HepG2 (cell line): Measurements from ENCODE around the gene ZNF212. TPM values are rescaled to one million over a fixed set of nuclear protein-coding genes. Genes with fewer than 3 reads are reported as not detected.

Source experiments
- ATAC-seq: fragments of 200-7000 bp; cut with Tn5 transposase; 3 replicates; pipeline ENCODE4 v1.9.1; 2020; ENCODE audit warnings: mild to moderate bottlenecking, moderate library complexity
- BruUV-seq: library from RNA; stranded (reverse); fragments of 400-500 nt; replicated peaks from 2 replicates; lab custom pipeline; 2021; lab: Mats Ljungman, UMichigan
- CTCF ChIA-PET: fragments of 300-600 bp; formaldehyde crosslinking; extraction: SDS; loops from one replicate; lab custom pipeline; 2021; ENCODE audit warnings: low total read pairs, inconsistent platforms, low intra/inter-chr PET ratio; lab: Yijun Ruan, JAX
- POLR2A ChIA-PET: fragments of 350-600 bp; sonication (Branson Sonifier 250); formaldehyde crosslinking; loops from one replicate; lab custom pipeline; 2020; ENCODE audit warnings: antibody characterized with exemption, inconsistent platforms; lab: Yijun Ruan, JAX
- DNase-seq: peaks from one replicate; pipeline ENCODE4 v3.0.0-alpha.2; 2015; ENCODE audit warnings: low spot score
- FAIRE-seq: peaks from 3 replicates; lab custom pipeline; 2011; peaks lifted over from hg19 to GRCh38; lab: Jason Lieb, UNC
- H2AFZ ChIP-seq: one replicate; pipeline ENCODE4 v1.6.1; 2011; ENCODE audit warnings: low read length, inconsistent platforms
- H3K27ac ChIP-seq: fragments of 300-600 bp; 3 replicates; pipeline ENCODE4 v1.8.0; 2011; ENCODE audit warnings: mixed run types, mild to moderate bottlenecking, mixed read lengths, low read length, inconsistent platforms; ENCODE audit not compliant: insufficient read depth; ENCODE audit errors: extremely low read length
- H3K27me3 ChIP-seq, 2 experiments: fragments of 200-600 bp in 1 of 2; 2 replicates in 1 of 2; 3 replicates in 1 of 2; pipeline versions ENCODE4 v1.6.0 to v1.8.0; 2011; ENCODE audit warnings: low read length in 2 of 2, mild to moderate bottlenecking in 2 of 2, moderate library complexity in 2 of 2, inconsistent platforms in 1 of 2; ENCODE audit not compliant: insufficient read depth in 2 of 2, control insufficient read depth in 1 of 2
- H3K36me3 ChIP-seq, 2 experiments: fragments of 200-600 bp in 1 of 2; replicated peaks in 1 of 2; 2 replicates in 1 of 2; 3 replicates in 1 of 2; pipeline versions ENCODE4 v1.5.1 to v1.8.0; 2011; ENCODE audit warnings: low read length in 2 of 2, inconsistent platforms in 1 of 2; ENCODE audit not compliant: insufficient read depth in 2 of 2, control insufficient read depth in 1 of 2
- H3K4me1 ChIP-seq: 2 replicates; pipeline ENCODE4 v1.5.1; 2012; ENCODE audit warnings: low read length, inconsistent platforms; ENCODE audit not compliant: insufficient read depth
- H3K4me2 ChIP-seq: 2 replicates; pipeline ENCODE4 v1.6.0; 2011; ENCODE audit warnings: low read depth, low read length, inconsistent platforms
- H3K4me3 ChIP-seq, 3 experiments: fragments of 200-600 bp in 1 of 3; sonication (generic), shearing (Covaris generic) in 1 of 3; replicated peaks in 1 of 3; 2 replicates each; pipeline ENCODE4 v1.5.1; 2011 to 2016; ENCODE audit warnings: low read length in 3 of 3, inconsistent platforms in 2 of 3, low read depth in 2 of 3, mild to moderate bottlenecking in 2 of 3, control low read depth in 1 of 3, mixed read lengths in 1 of 3; ENCODE audit not compliant: insufficient read depth in 1 of 3
- H3K79me2 ChIP-seq: one replicate; pipeline ENCODE4 v1.6.1; 2011; ENCODE audit warnings: low read length, inconsistent platforms; ENCODE audit not compliant: insufficient read depth
- H3K9ac ChIP-seq: 2 replicates; pipeline ENCODE4 v1.6.0; 2011; ENCODE audit warnings: mild to moderate bottlenecking, low read depth, low read length, inconsistent platforms; ENCODE audit not compliant: insufficient read depth
- H3K9me3 ChIP-seq: 2 replicates; pipeline ENCODE4 v1.5.1; 2012; ENCODE audit warnings: mild to moderate bottlenecking, low read length
- H4K20me1 ChIP-seq: 2 replicates; pipeline ENCODE4 v1.6.0; 2011; ENCODE audit warnings: inconsistent platforms, mild to moderate bottlenecking, low read length, moderate library complexity; ENCODE audit not compliant: insufficient read depth
- RBFOX2 ChIP-seq: fragments of 200-400 bp; formaldehyde crosslinking; IDR thresholded peaks from 2 replicates; pipeline ENCODE4 v1.6.1; 2017; ENCODE audit warnings: low read depth, mild to moderate bottlenecking, low read length
- ZBTB7A ChIP-seq: sonication (generic); formaldehyde crosslinking; IDR thresholded peaks from 2 replicates; pipeline ENCODE4 v1.8.0; 2022; ENCODE audit warnings: mild to moderate bottlenecking, missing genetic modification reagents
- ZNF234 ChIP-seq: sonication (generic); formaldehyde crosslinking; conservative IDR thresholded peaks from 2 replicates; pipeline ENCODE4 v1.5.1; 2020; ENCODE audit warnings: mild to moderate bottlenecking, missing genetic modification reagents
- ZNF354B ChIP-seq: sonication (generic); formaldehyde crosslinking; IDR thresholded peaks from 2 replicates; pipeline ENCODE4 v1.8.0; 2022; ENCODE audit warnings: mild to moderate bottlenecking, missing genetic modification reagents
- ZNF441 ChIP-seq: sonication (generic); formaldehyde crosslinking; IDR thresholded peaks from 2 replicates; pipeline ENCODE4 v1.7.0; 2021; ENCODE audit warnings: missing genetic modification reagents, borderline replicate concordance
- WGBS: methylation state at CpG from one replicate; pipeline ENCODE4 v1.1.6; 2017; ENCODE audit warnings: low lambda C conversion rate; 5-methylcytosine and 5-hydroxymethylcytosine counted together
- in situ Hi-C: cut with HindIII; loops from 2 replicates; pipeline ENCODE4 v1.10.0; 2017; ENCODE audit warnings: low pct_unique_long_range_greater_than_20kb; ENCODE audit not compliant: extremely low pct_ligation_motif_present
- intact Hi-C: fragments of 100-400 bp; cut with micrococcal nuclease; formaldehyde crosslinking; loops from one replicate; pipeline ENCODE4 v1.10.0; 2022; ENCODE audit not compliant: unreplicated experiment
- polyA plus RNA-seq, 8 experiments: library from polyadenylated mRNA; depleted of rRNA in 3 of 8; stranded (reverse) in 7 of 8; unstranded in 1 of 8; fragments of >200 nt; fragmentation: Illumina TruSeq in 4 of 8; extraction: Trizol in 4 of 8; gene quantifications; 2 replicates each; pipeline versions ENCODE4 v1.2.1 to v1.2.3, GENCODE V29; 2011 to 2016; ENCODE audit warnings: low read depth in 4 of 8, missing spikeins in 1 of 8, mixed read lengths in 1 of 8; ENCODE audit not compliant: insufficient read depth in 1 of 8
- total RNA-seq, 5 experiments: library from RNA; depleted of rRNA; stranded (reverse); fragments of >200 nt; fragmentation: Illumina TruSeq; extraction: Trizol; gene quantifications; 2 replicates each; pipeline ENCODE4 v1.2.3, GENCODE V29; 2016; ENCODE audit warnings: low read depth in 1 of 5

ZNF212 gene
- total and polyA plus RNA-seq, 2 of the 13 experiments (the other 11 are each of a cell fraction or from before 2014, with no cell fraction given), result 2.6 to 3.8 TPM

DNA sequence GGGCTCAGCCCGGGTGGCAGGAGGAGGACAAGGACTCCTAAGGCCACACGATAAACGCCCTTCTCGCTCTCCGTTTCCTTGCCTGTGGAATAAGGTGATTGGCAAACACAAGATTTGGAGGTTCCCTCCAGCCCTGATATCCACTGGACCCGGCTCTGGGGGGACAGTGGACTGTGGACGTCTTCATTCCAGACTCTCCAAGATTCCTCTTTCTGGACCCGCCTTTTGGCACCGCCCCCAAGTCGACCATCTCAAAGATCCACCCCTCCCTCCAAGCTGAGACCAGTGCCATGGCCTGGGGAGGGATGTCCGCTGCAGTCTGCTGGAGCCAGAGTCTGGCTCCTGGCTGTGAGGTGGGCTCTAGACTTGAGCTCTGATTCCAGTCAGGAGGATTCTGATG, 46.2 kb downstream of the ZNF212 start:
- Histone ChIP-seq H3K27me3 (no peaks in the 10 kb centered on the region; a peak in 1 of 5 replicates), H3K9ac (no peak overlapping the region), H3K36me3 (peaks cover 1 to 3% of the 10 kb centered on the region in 2 experiments; a peak in 3 of 5 replicates), H3K79me2 (no peaks in the 10 kb centered on the region), H4K20me1 (no peaks in the 10 kb centered on the region), H3K4me1 (peaks cover 10% of the 10 kb centered on the region; the same call in 1 of the 2 replicates), H2AFZ (no peak overlapping the region), H3K9me3 (no peaks in the 10 kb centered on the region), H3K27ac (no peak overlapping the region), H3K4me3 (no peak overlapping the region), H3K4me2 (no peak overlapping the region)
- DNase-seq (no peak), FAIRE-seq (no peak), ATAC-seq (no peak)
- ChIA-PET POLR2A (no interaction called here), CTCF (interaction anchor here (0.6 kb wide), 1 partner anchor 24 kb away, joined by 3 read pairs; no protein-coding TSS in a partner anchor)
- TF ChIP-seq ZNF234 (no peak), ZNF441 (CRISPR knock-in tag) (no peak), RBFOX2 (0 out of 2 replicates have a peak, but pooled peaks have one; percentile 0), ZBTB7A (CRISPR knock-in tag) (no peak)
- in situ Hi-C loops (no loop called here), intact Hi-C loops (no loop called here)
- 91% methylated on average over 11 of the region's 11 CpGs for WGBS
- no TSS peak for BruUV-seq

DNA sequence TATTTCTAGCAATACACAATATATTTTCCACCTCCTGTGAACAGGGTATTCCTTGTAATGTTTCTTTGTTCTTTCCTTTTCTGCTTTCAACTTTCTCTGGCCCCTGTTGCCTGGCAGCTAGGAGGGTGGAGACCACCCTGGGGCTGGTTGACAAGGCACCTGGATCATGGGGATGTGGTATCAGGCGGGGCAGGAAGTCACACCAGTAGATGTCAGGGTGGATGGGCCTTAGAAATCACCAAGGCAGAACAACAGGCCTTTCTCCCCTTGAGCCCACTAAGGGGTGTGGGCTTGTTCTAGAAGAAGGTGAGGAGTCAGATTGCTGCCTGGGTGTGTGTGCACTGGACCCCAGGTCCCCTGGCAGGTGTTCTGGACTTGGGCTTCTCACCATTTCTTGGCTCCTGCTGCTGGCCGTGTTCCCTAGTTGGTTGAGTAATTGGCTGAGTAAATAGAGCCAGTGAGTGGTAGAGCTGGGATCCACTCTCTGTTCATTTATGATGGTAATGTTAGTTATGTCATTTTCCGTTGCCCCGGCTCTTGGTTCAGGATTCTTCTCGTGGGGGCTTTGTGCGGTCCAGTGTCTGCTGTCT, 47.5 kb downstream of the ZNF212 start:
- no peak for ATAC-seq
- WGBS, result 91% methylated on average over 6 of the region's 6 CpGs
- H3K9me3 ChIP-seq, result no peaks in the 10 kb centered on the region

More for the DNA sequence above, 47.5 kb downstream of the ZNF212 start:
- no peak overlapping the region for H3K4me2 ChIP-seq
- no peaks in the 10 kb centered on the region; a peak in 1 of 5 replicates for H3K27me3 ChIP-seq
- no peak for DNase-seq
- H3K4me1 ChIP-seq, result peaks cover 10% of the 10 kb centered on the region; the same call in 1 of the 2 replicates
- POLR2A ChIA-PET, result no interaction called here
- CTCF ChIA-PET, result no interaction called here
- peaks cover 1 to 3% of the 10 kb centered on the region in 2 experiments; a peak in 3 of 5 replicates for H3K36me3 ChIP-seq
- H3K27ac ChIP-seq, result no peak overlapping the region
- no peak overlapping the region for H3K4me3 ChIP-seq
- no peak for FAIRE-seq
- no peak for TF ChIP-seq ZNF354B (CRISPR knock-in tag)
- in situ Hi-C loops, result no loop called here
- no TSS peak for BruUV-seq
- no peaks in the 10 kb centered on the region for H3K79me2 ChIP-seq
- intact Hi-C loops, result no loop called here
- H3K9ac ChIP-seq, result no peak overlapping the region
- H2AFZ ChIP-seq, result no peak overlapping the region
- H4K20me1 ChIP-seq, result no peaks in the 10 kb centered on the region
